ENCODE data around the gene KIAA1191.

Gene KIAA1191

GRCh38 chr5:176361437-176362232 is at the start of gene KIAA1191:
KIAA1191 (minus strand) TSS chr5:176361764; CDS start chr5:176359508, 2,256 bp downstream.
- TF ChIP-seq ESRRG (CRISPR knock-in tag; IDR thresholded peaks at IDR 0.05) (0 out of 2 replicates have a peak, but pooled peaks have one; percentile 57), ZNF565 (CRISPR knock-in tag; conservative IDR thresholded peaks at IDR 0.05; ENCODE audit: low read depth) (no peak)
- peak; percentile 95 for ATAC-seq

- TF ChIP-seq TOX (CRISPR knock-in tag; IDR thresholded peaks at IDR 0.05; ENCODE audit: borderline replicate concordance) (no peak), TCF4 (CRISPR knock-in tag; IDR thresholded peaks at IDR 0.05; ENCODE audit: borderline replicate concordance) (no peak), ZNF70 (CRISPR knock-in tag; IDR thresholded peaks at IDR 0.05) (no peak), GLIS3 (CRISPR knock-in tag; IDR thresholded peaks at IDR 0.05) (no peak), ZC3H10 (CRISPR knock-in tag; IDR thresholded peaks at IDR 0.05) (no peak), OSR1 (CRISPR knock-in tag; IDR thresholded peaks at IDR 0.05) (no peak), ARNTL (CRISPR knock-in tag; IDR thresholded peaks at IDR 0.05; ENCODE audit: borderline replicate concordance, low read depth) (no peak)
- TF ChIP-seq, protein P1, sequence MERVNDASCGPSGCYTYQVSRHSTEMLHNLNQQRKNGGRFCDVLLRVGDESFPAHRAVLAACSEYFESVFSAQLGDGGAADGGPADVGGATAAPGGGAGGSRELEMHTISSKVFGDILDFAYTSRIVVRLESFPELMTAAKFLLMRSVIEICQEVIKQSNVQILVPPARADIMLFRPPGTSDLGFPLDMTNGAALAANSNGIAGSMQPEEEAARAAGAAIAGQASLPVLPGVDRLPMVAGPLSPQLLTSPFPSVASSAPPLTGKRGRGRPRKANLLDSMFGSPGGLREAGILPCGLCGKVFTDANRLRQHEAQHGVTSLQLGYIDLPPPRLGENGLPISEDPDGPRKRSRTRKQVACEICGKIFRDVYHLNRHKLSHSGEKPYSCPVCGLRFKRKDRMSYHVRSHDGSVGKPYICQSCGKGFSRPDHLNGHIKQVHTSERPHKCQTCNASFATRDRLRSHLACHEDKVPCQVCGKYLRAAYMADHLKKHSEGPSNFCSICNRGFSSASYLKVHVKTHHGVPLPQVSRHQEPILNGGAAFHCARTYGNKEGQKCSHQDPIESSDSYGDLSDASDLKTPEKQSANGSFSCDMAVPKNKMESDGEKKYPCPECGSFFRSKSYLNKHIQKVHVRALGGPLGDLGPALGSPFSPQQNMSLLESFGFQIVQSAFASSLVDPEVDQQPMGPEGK (CRISPR knock-in tag; IDR thresholded peaks at IDR 0.05; ENCODE audit: borderline replicate concordance): no peak
- TF ChIP-seq, protein P2, sequence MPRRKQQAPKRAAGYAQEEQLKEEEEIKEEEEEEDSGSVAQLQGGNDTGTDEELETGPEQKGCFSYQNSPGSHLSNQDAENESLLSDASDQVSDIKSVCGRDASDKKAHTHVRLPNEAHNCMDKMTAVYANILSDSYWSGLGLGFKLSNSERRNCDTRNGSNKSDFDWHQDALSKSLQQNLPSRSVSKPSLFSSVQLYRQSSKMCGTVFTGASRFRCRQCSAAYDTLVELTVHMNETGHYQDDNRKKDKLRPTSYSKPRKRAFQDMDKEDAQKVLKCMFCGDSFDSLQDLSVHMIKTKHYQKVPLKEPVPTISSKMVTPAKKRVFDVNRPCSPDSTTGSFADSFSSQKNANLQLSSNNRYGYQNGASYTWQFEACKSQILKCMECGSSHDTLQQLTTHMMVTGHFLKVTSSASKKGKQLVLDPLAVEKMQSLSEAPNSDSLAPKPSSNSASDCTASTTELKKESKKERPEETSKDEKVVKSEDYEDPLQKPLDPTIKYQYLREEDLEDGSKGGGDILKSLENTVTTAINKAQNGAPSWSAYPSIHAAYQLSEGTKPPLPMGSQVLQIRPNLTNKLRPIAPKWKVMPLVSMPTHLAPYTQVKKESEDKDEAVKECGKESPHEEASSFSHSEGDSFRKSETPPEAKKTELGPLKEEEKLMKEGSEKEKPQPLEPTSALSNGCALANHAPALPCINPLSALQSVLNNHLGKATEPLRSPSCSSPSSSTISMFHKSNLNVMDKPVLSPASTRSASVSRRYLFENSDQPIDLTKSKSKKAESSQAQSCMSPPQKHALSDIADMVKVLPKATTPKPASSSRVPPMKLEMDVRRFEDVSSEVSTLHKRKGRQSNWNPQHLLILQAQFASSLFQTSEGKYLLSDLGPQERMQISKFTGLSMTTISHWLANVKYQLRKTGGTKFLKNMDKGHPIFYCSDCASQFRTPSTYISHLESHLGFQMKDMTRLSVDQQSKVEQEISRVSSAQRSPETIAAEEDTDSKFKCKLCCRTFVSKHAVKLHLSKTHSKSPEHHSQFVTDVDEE (CRISPR knock-in tag; IDR thresholded peaks at IDR 0.05): no peak
- TF ChIP-seq, protein P3, sequence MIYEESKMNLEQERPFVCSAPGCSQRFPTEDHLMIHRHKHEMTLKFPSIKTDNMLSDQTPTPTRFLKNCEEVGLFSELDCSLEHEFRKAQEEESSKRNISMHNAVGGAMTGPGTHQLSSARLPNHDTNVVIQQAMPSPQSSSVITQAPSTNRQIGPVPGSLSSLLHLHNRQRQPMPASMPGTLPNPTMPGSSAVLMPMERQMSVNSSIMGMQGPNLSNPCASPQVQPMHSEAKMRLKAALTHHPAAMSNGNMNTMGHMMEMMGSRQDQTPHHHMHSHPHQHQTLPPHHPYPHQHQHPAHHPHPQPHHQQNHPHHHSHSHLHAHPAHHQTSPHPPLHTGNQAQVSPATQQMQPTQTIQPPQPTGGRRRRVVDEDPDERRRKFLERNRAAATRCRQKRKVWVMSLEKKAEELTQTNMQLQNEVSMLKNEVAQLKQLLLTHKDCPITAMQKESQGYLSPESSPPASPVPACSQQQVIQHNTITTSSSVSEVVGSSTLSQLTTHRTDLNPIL (CRISPR knock-in tag; IDR thresholded peaks at IDR 0.05; ENCODE audit: low read depth): no peak
- ATAC-seq: no peak
Measured at GRCh38 chr5:176410486-176411180, 49.1 kb upstream of the KIAA1191 start.

GRCh38 chr5:176409765-176410164 is 48.2 kb upstream of the KIAA1191 start:
- ATAC-seq: no peak
- TF ChIP-seq OSR1 (CRISPR knock-in tag; IDR thresholded peaks at IDR 0.05) (no peak), PPARA (CRISPR knock-in tag; IDR thresholded peaks at IDR 0.05; ENCODE audit: borderline replicate concordance) (no peak), GLIS3 (CRISPR knock-in tag; IDR thresholded peaks at IDR 0.05) (no peak), ARNTL (CRISPR knock-in tag; IDR thresholded peaks at IDR 0.05; ENCODE audit: borderline replicate concordance, low read depth) (no peak), ZNF565 (CRISPR knock-in tag; conservative IDR thresholded peaks at IDR 0.05; ENCODE audit: low read depth) (no peak), CSRNP3 (CRISPR knock-in tag; IDR thresholded peaks at IDR 0.05) (no peak), TCF4 (CRISPR knock-in tag; IDR thresholded peaks at IDR 0.05; ENCODE audit: borderline replicate concordance) (no peak), SNAI2 (CRISPR knock-in tag; IDR thresholded peaks at IDR 0.05) (no peak), ESRRG (CRISPR knock-in tag; IDR thresholded peaks at IDR 0.05) (no peak), ZFP3 (CRISPR knock-in tag; IDR thresholded peaks at IDR 0.05) (no peak), BACH2 (CRISPR knock-in tag; IDR thresholded peaks at IDR 0.05; ENCODE audit: borderline replicate concordance) (no peak), CSDC2 (CRISPR knock-in tag; IDR thresholded peaks at IDR 0.05) (no peak), TOX (CRISPR knock-in tag; IDR thresholded peaks at IDR 0.05; ENCODE audit: borderline replicate concordance) (no peak), ISL1 (CRISPR knock-in tag; IDR thresholded peaks at IDR 0.05) (no peak), ZNF70 (CRISPR knock-in tag; IDR thresholded peaks at IDR 0.05) (no peak), ZFP30 (CRISPR knock-in tag; IDR thresholded peaks at IDR 0.05) (no peak)
- TF ChIP-seq, protein P3 (CRISPR knock-in tag; IDR thresholded peaks at IDR 0.05; ENCODE audit: low read depth): no peak
